Measurements from ENCODE around the gene MTMR2.

MTMR2 gene

DNA sequence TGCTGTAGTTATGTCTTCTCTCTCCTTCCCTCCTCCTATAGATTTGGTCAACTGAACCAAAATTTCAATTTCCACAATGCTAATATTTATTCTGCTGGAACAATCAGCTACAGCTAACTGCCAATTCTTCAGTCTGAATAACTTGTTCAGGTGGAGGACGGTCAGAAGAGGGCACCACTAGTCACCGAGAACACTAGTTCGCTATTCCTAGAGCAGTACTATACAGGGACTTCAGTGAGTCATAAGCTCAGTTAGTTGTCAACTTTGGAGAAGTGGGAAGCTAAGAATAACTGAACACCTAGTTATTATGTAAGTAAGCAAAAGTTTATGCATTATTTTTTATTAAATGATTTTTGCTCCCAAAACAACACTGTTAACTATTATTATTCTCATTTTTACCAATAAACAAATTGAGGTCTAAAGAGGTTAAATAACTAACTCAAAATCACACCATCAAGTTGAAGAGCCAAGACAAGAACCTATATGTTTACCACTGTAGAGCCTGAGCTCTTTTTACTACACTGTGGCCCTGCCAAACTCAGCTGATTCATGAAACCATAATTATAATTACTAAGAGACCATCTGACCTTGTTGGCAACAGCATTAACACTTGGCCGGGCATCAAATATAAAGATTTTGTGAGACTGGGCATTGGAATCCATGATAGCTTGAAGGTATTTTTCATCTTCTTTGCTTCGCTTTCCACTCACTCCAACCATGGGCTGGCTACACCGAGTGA is 74.7 kb downstream of the MTMR2 start:
- Histone ChIP-seq H3K9ac (ENCODE audit: low read length) (no peak overlapping the region), H3K9me3 (ENCODE audit: control insufficient read depth, low read length) (no peaks in the 10 kb centered on the region), H3K27me3 (replicated peaks; ENCODE audit: control insufficient read depth, insufficient read depth, low read length) (no peaks in the 10 kb centered on the region), H3K4me1 (ENCODE audit: control insufficient read depth, insufficient read depth, low read length) (peaks cover 17% of the 10 kb centered on the region), H3K4me3 (ENCODE audit: low read length) (peak overlapping the region; percentile 30), H3K36me3 (ENCODE audit: control insufficient read depth, insufficient read depth, low read length, severe bottlenecking) (peaks cover 34% of the 10 kb centered on the region)
- peak; percentile 61 for DNase-seq (ENCODE audit: low read depth)

DNA sequence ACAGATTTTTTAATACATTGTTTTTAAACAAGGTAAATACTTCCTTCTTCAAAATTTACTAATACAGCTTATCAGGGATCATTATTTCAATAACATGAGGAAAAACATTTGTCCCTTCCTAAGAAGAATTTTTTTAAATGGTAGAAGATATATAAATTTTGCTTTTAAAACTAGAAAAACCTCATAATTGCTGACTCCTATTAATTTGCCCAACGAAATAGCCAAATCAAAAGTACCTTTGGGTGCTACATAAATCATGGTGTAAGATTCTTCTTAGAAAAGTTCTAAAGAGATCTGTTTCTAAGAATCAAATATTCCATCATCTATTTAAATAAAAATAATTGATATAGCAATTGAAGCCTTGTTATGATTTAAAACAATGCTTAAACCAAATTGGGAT is 78.7 kb downstream of the MTMR2 start:
- Histone ChIP-seq H3K4me1 (ENCODE audit: control insufficient read depth, insufficient read depth, low read length) (peaks cover 15% of the 10 kb centered on the region), H3K4me3 (ENCODE audit: low read length) (no peak overlapping the region), H3K27me3 (replicated peaks; ENCODE audit: control insufficient read depth, insufficient read depth, low read length) (no peaks in the 10 kb centered on the region), H3K9ac (ENCODE audit: low read length) (no peak overlapping the region), H3K36me3 (ENCODE audit: control insufficient read depth, insufficient read depth, low read length, severe bottlenecking) (peaks cover 41% of the 10 kb centered on the region), H3K9me3 (ENCODE audit: control insufficient read depth, low read length) (no peaks in the 10 kb centered on the region)
- no peak for DNase-seq (ENCODE audit: low read depth)

DNA sequence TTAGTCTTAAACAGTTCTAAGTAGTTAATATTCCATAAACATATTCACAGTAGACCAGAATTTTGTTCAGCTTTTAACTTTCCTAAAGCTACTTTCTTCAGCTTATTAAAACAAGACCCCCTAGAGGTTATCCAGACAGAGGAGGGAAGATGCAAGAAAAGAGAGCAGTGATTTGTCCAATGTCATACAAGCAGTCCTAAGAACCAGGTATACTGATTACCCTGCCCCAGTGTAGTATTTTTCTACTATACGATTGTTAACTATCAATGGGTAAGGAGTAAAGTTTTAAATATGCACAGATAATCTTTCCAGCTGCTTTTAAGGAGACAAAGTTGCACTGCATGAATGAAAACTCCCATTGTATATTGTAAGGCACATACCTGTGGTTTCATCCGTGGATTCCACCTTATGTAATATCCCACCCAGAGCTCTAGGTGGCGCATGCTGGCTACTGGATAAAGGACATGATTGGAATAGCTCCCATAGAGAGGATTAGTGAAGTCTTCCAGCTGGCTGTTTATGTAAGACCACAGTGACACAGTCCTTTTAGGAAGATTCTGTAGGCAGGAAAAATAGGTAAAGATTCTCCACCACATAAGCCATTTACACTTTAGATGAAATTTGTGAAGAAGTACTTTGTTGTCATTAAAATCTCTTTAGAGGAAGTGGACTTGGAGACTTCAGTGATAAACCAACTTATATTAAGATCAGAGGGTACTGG is 88.0 kb downstream of the MTMR2 start:
- Histone ChIP-seq H3K9ac (ENCODE audit: low read length) (peak overlapping the region; percentile 9), H3K36me3 (ENCODE audit: control insufficient read depth, insufficient read depth, low read length, severe bottlenecking) (peaks cover 59% of the 10 kb centered on the region), H3K9me3 (ENCODE audit: control insufficient read depth, low read length) (no peaks in the 10 kb centered on the region), H3K4me1 (ENCODE audit: control insufficient read depth, insufficient read depth, low read length) (peaks cover 6% of the 10 kb centered on the region), H3K27me3 (replicated peaks; ENCODE audit: control insufficient read depth, insufficient read depth, low read length) (no peaks in the 10 kb centered on the region), H3K4me3 (ENCODE audit: low read length) (no peak overlapping the region)
- DNase-seq (ENCODE audit: low read depth): peak; percentile 95

DNA sequence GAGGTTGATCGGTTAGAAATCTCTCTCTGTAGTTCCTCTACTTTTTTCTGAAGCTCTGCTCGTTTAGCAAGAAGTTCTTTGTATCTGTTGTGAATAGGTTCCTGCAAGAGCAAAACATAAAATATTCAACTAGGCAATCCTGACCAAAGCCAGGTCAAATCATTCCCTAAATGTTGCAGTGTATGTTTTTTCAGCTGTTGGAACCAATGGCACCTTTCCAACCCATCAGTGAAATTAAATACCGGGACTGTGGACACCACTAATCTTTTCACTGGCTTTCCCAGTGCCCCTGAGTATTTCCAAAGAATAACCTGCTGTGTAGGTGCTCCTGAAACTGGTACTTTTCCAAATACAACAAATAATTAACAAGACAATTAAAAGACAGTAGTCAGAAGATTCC is 88.6 kb downstream of the MTMR2 start:
- no peaks in the 10 kb centered on the region for H3K9me3 ChIP-seq (ENCODE audit: control insufficient read depth, low read length)
- peaks cover 6% of the 10 kb centered on the region for H3K4me1 ChIP-seq (ENCODE audit: control insufficient read depth, insufficient read depth, low read length)
- H3K4me3 ChIP-seq (ENCODE audit: low read length): no peak overlapping the region
- no peak overlapping the region for H3K9ac ChIP-seq (ENCODE audit: low read length)
- H3K27me3 ChIP-seq (replicated peaks; ENCODE audit: control insufficient read depth, insufficient read depth, low read length): no peaks in the 10 kb centered on the region
- no peak for DNase-seq (ENCODE audit: low read depth)
- peaks cover 62% of the 10 kb centered on the region for H3K36me3 ChIP-seq (ENCODE audit: control insufficient read depth, insufficient read depth, low read length, severe bottlenecking)

DNA sequence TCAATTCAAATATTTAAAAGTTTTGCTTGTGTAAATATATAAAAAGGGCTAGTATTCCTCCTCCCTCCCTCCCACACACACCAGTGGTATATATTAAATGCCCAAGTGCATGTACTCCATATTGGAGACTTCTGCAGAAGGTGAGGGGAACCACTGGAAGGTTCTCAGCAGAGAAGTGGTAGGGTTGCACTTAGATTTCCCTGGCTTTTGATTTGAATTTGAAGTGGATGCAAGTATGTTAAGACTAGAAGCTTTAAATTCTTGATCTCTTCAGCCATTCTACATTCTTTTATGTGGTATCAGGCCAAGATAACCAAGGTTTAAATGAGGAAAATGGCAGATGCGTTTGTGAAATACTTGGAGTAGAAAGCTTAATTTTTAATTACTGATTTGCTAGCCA is 90.5 kb downstream of the MTMR2 start:
- Histone ChIP-seq H3K36me3 (ENCODE audit: control insufficient read depth, insufficient read depth, low read length, severe bottlenecking) (peaks cover 71% of the 10 kb centered on the region), H3K4me3 (ENCODE audit: low read length) (no peak overlapping the region), H3K9ac (ENCODE audit: low read length) (no peak overlapping the region), H3K9me3 (ENCODE audit: control insufficient read depth, low read length) (no peaks in the 10 kb centered on the region), H3K27me3 (replicated peaks; ENCODE audit: control insufficient read depth, insufficient read depth, low read length) (no peaks in the 10 kb centered on the region), H3K4me1 (ENCODE audit: control insufficient read depth, insufficient read depth, low read length) (peaks cover 6% of the 10 kb centered on the region)
- no peak for DNase-seq (ENCODE audit: low read depth)

DNA sequence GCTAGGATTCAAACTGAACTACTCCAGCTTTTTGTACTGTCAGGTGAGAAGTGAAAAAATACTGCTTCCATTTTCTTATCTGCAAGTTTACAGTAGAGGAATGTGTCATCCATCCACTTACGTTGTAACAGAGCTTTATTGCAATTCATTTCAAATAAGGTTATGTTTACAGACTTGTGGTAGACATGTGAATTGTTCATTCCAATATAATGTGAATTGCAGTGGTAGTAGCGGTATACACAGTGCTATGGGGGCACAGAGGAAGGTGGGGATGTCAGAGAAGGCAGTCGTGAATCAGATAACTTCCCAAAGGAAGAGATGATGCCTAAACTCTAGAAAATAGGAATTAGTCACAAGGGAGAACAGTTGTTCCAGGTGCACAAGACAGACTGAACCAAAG is 91.1 kb downstream of the MTMR2 start:
- Histone ChIP-seq H3K9me3 (ENCODE audit: control insufficient read depth, low read length) (no peaks in the 10 kb centered on the region), H3K4me3 (ENCODE audit: low read length) (no peak overlapping the region), H3K9ac (ENCODE audit: low read length) (no peak overlapping the region), H3K27me3 (replicated peaks; ENCODE audit: control insufficient read depth, insufficient read depth, low read length) (no peaks in the 10 kb centered on the region), H3K36me3 (ENCODE audit: control insufficient read depth, insufficient read depth, low read length, severe bottlenecking) (peaks cover 72% of the 10 kb centered on the region), H3K4me1 (ENCODE audit: control insufficient read depth, insufficient read depth, low read length) (peaks cover 9% of the 10 kb centered on the region)
- DNase-seq (ENCODE audit: low read depth): no peak

DNA sequence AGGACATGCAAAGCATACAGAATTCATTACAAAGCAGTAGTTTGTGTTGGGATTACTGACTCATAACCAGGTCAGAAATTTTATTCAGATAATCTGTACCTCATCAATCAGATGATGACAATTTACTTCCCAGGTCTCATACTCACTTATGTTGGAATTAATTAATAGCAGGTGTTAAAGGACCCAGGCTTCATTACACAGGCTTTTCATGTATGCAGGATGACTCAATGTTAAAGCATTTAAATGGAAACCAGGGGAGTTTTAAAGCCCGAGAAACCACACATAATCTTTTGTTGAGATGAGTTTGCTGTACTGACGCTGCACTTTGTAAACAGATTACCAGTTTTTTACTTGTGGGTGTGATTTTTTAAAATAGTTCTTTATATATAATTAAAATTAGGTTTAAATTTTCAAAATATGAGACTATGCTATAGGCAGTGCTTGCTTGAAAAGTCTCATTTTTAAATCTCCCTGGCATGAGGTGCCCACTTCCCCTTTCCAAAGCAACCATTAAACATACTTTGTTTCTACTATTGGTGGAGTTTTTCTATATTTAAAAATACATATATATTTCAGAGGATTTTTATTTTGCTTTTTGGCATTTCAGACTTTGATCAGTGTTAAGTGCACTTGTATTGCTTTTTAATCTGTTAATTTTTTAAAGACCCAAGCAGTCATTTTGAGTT is 92.6 kb downstream of the MTMR2 start:
- Histone ChIP-seq H3K4me1 (ENCODE audit: control insufficient read depth, insufficient read depth, low read length) (peaks cover 14% of the 10 kb centered on the region), H3K36me3 (ENCODE audit: control insufficient read depth, insufficient read depth, low read length, severe bottlenecking) (peaks cover 70% of the 10 kb centered on the region), H3K9me3 (ENCODE audit: control insufficient read depth, low read length) (no peaks in the 10 kb centered on the region), H3K27me3 (replicated peaks; ENCODE audit: control insufficient read depth, insufficient read depth, low read length) (no peaks in the 10 kb centered on the region), H3K4me3 (ENCODE audit: low read length) (no peak overlapping the region), H3K9ac (ENCODE audit: low read length) (no peak overlapping the region)
- peak; percentile 78 for DNase-seq (ENCODE audit: low read depth)

DNA sequence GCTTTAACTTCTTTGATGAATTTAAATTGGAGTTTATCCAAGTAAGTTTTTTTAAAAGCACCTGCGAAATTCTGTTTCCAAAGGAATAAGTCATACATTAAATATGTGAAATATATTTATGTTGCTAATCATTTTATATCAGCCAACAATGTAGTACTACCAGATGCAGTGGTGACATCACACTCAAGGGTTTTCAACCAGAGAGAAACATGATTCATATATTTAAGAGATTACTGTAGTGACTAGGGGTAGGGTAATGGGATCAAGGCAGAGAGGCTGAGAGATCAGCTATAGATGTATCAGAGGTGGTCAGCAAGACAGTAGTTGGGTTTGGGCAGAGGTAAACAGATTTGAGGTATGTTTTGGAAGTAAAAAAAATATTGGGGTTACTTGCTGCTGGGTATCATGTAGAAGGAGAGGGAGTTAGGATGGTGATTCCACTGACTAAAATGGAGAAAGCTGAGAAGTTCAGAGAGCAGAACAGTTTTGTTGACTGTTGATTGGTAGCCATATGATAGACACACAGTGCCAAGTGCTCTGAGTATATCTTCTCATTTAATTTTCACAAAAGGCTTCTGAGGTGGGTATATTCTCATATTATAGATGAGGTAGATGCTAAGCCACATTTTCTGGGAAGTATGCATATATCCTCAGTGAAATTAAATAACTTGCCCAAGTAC is 94.2 kb downstream of the MTMR2 start:
- DNase-seq (ENCODE audit: low read depth): no peak
- Histone ChIP-seq H3K9me3 (ENCODE audit: control insufficient read depth, low read length) (no peaks in the 10 kb centered on the region), H3K4me3 (ENCODE audit: low read length) (no peak overlapping the region), H3K9ac (ENCODE audit: low read length) (no peak overlapping the region), H3K36me3 (ENCODE audit: control insufficient read depth, insufficient read depth, low read length, severe bottlenecking) (peaks cover 63% of the 10 kb centered on the region), H3K27me3 (replicated peaks; ENCODE audit: control insufficient read depth, insufficient read depth, low read length) (no peaks in the 10 kb centered on the region), H3K4me1 (ENCODE audit: control insufficient read depth, insufficient read depth, low read length) (peaks cover 9% of the 10 kb centered on the region)

DNA sequence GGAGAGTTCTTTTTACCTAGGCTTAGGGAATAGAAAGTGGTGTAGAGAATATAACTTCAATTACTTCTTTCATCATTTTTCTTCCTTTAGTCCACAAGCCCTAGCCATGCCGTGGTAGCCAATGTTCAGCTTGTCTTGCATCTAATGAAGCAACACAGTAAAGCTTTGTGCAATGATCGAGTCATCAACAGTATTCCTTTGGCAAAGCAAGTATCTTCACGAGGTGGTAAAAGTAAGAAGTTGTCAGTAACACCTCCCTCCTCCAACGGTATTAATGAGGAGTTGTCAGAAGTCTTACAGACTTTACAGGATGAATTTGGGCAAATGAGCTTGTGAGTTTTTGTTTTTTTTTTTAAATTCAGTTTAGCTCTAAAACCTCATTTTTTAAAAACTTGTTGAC is 96.2 kb downstream of the MTMR2 start:
- Histone ChIP-seq H3K27me3 (replicated peaks; ENCODE audit: control insufficient read depth, insufficient read depth, low read length) (no peaks in the 10 kb centered on the region), H3K4me1 (ENCODE audit: control insufficient read depth, insufficient read depth, low read length) (peaks cover 9% of the 10 kb centered on the region), H3K36me3 (ENCODE audit: control insufficient read depth, insufficient read depth, low read length, severe bottlenecking) (peaks cover 57% of the 10 kb centered on the region), H3K4me3 (ENCODE audit: low read length) (no peak overlapping the region), H3K9me3 (ENCODE audit: control insufficient read depth, low read length) (no peaks in the 10 kb centered on the region), H3K9ac (ENCODE audit: low read length) (no peak overlapping the region)
- no peak for DNase-seq (ENCODE audit: low read depth)

DNA sequence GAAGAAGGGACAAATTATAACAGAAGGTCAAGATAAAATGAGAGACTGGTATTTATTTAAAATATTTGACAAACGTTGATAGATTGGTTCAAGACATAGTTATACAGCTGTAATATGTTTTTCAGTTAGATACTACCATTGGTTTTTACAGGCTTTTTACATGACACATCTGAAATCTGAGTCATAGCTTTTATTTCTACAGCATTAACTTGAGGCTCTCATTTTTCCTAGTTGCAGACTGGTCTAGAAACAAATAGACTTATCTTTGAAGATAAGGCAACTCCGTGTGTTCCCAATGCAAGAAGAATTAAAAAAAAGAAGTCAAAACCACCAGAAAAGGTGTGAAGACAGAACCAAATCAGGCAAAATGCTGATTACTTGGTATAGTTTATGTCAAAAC is 102.3 kb downstream of the MTMR2 start:
- Histone ChIP-seq H3K36me3 (ENCODE audit: control insufficient read depth, insufficient read depth, low read length, severe bottlenecking) (peaks cover 41% of the 10 kb centered on the region), H3K4me1 (ENCODE audit: control insufficient read depth, insufficient read depth, low read length) (no peaks in the 10 kb centered on the region), H3K9me3 (ENCODE audit: control insufficient read depth, low read length) (no peaks in the 10 kb centered on the region), H3K9ac (ENCODE audit: low read length) (no peak overlapping the region), H3K4me3 (ENCODE audit: low read length) (no peak overlapping the region), H3K27me3 (replicated peaks; ENCODE audit: control insufficient read depth, insufficient read depth, low read length) (no peaks in the 10 kb centered on the region)
- peak; percentile 58 for DNase-seq (ENCODE audit: low read depth)

DNA sequence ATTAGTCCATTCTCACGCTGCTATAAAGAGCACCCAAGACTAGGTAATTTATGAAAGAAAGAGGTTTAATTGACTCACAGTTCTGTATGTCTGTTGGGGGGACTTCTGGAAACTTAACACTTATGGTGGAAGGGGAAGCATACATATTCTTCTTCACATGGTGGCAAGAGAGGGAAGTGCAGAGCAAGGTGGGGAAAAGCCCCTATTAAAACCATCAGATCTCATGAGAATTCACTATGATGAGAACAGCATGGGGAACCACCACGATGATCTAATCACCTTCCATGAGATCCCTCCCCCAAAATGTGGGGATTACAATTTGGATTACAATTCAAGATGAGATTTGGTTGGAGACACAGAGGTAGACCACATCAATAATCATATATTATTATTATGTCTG is 107.9 kb downstream of the MTMR2 start:
- DNase-seq (ENCODE audit: low read depth): no peak
- Histone ChIP-seq H3K27me3 (replicated peaks; ENCODE audit: control insufficient read depth, insufficient read depth, low read length) (no peaks in the 10 kb centered on the region), H3K9me3 (ENCODE audit: control insufficient read depth, low read length) (no peaks in the 10 kb centered on the region), H3K4me3 (ENCODE audit: low read length) (no peak overlapping the region), H3K36me3 (ENCODE audit: control insufficient read depth, insufficient read depth, low read length, severe bottlenecking) (peaks cover 11% of the 10 kb centered on the region), H3K9ac (ENCODE audit: low read length) (no peak overlapping the region), H3K4me1 (ENCODE audit: control insufficient read depth, insufficient read depth, low read length) (no peaks in the 10 kb centered on the region)

Data from adipocyte (in vitro differentiated cells).